ENCODE data around the gene ESPN. TPM values are rescaled to one million over a fixed set of nuclear protein-coding genes. Genes with fewer than 3 reads are reported as not detected.
A peak's percentile ranks its signal among the peaks of the same experiment; 100 is the strongest.

Gene ESPN
- total RNA-seq, 6 donors from 2014 or later, result 2.1 to 27.2 (median 4.8) TPM

DNA sequence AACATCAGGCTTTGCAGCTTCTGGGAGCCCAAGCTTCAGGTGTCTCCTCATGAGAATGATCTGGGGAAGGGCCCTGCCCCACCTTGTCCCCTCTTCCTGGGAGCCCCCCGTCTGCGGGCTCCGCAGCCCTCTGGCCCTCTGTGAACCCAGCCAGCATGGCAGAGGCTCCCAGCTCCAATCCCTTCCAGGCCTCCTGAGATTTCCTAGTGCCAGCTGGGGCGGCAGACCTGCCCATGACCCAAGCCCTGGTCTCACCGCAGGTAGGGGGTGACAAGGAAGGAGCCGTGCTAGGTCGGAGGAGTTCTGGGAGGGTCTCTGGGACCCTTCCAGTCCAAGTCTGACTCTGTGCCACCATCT is 59.2 kb downstream of the ESPN start:
- ATAC-seq (ENCODE audit: low FRiP score in 2 of 2) (no peak), DNase-seq (no peak)
- 94 to 100% methylated on average over 2 to 7 of the region's 7 CpGs for WGBS, 2 donors
- Histone ChIP-seq H3K4me1 (peaks cover 27 to 42% (median 30%) of the 10 kb centered on the region in 4 donors), H3K36me3 (no peaks in the 10 kb centered on the region), H3K27ac (peak overlapping the region; percentile 22 to 56 (median 34)), H3K4me3 (no peak overlapping the region), H3K27me3 (peaks cover 0 to 20% (median 8%) of the 10 kb centered on the region in 4 donors), H3K9me3 (no peaks in the 10 kb centered on the region)
- TF ChIP-seq EP300 (IDR thresholded peaks at IDR 0.05), result no peak
- TF ChIP-seq, protein P1, sequence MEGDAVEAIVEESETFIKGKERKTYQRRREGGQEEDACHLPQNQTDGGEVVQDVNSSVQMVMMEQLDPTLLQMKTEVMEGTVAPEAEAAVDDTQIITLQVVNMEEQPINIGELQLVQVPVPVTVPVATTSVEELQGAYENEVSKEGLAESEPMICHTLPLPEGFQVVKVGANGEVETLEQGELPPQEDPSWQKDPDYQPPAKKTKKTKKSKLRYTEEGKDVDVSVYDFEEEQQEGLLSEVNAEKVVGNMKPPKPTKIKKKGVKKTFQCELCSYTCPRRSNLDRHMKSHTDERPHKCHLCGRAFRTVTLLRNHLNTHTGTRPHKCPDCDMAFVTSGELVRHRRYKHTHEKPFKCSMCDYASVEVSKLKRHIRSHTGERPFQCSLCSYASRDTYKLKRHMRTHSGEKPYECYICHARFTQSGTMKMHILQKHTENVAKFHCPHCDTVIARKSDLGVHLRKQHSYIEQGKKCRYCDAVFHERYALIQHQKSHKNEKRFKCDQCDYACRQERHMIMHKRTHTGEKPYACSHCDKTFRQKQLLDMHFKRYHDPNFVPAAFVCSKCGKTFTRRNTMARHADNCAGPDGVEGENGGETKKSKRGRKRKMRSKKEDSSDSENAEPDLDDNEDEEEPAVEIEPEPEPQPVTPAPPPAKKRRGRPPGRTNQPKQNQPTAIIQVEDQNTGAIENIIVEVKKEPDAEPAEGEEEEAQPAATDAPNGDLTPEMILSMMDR (IDR thresholded peaks at IDR 0.05), result no peak

GRCh38 chr1:6484826-6485167 is 60.2 kb downstream of the ESPN start:
- TF ChIP-seq POLR2A (IDR thresholded peaks at IDR 0.05), result peak in 1 of 4 donors; percentile 18
- no peak for TF ChIP-seq EP300 (IDR thresholded peaks at IDR 0.05)
- ATAC-seq (ENCODE audit: low FRiP score in 2 of 2), result no peak
- Histone ChIP-seq H3K27me3 (peaks cover 0 to 20% (median 8%) of the 10 kb centered on the region in 4 donors), H3K27ac (peak overlapping the region; percentile 56 to 88 (median 78)), H3K4me1 (peaks cover 27 to 46% (median 31%) of the 10 kb centered on the region in 4 donors), H3K4me3 (peak overlapping the region; percentile 32 to 78 (median 62)), H3K36me3 (no peaks in the 10 kb centered on the region), H3K9me3 (no peaks in the 10 kb centered on the region)
- DNase-seq, result no peak
- 15 to 24% methylated on average over 5 to 8 of the region's 13 CpGs for whole genome bisulfite sequencing, 2 donors

DNA sequence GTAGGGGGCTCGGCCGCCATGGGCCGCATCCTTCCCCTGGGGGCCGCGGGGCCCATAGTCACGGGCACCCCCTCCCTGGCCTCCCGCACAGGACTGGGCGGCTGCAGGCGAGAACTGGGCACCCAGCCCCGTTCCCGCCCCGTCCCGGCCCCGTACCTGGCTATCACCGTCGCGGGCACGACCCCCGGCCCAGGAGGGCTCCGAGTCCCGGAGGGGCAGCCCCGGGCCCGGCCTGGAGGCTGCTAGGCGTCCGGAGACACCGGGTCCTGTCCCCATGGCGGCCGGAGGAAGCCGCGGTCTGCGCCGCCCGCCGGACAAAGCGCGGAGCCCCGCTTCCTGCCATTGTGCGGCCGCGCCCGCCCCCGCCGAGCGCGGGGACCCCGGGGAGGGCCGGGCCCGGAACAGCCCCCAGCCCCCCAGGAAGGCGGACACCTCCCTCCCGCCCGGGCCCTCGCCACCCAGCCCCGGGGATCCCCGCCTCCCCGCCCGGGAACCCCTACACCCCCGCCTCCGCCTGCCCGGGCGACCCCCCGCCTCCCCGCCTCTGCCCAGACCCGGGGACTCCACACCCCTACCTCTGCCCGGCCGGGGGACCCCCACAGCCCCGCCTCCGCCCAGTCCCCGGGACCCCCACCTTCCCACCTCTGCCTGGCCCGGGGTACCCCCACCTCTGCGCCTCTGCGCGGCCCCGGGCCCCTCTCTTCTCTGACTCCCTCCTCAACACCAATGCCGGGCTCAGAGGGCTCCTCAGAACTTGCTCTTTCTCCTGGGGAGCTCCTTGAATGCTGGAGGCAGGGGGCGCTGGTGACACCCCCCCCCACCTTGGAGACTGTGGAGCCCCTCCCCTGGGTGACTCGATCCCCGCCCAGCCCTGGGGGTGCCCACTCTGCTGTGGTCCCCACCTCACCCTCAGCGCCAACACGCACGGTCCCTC is 60.9 kb downstream of the ESPN start:
- Histone ChIP-seq H3K4me3 (peak overlapping the region; percentile 32 to 78 (median 62)), H3K9me3 (no peaks in the 10 kb centered on the region), H3K27me3 (peaks cover 0 to 20% (median 8%) of the 10 kb centered on the region in 4 donors), H3K36me3 (no peaks in the 10 kb centered on the region), H3K4me1 (peaks cover 33 to 53% (median 37%) of the 10 kb centered on the region in 4 donors), H3K27ac (peak overlapping the region; percentile 56 to 88 (median 78))
- ATAC-seq (ENCODE audit: low FRiP score in 2 of 2) (no peak), DNase-seq (peak in 1 of 2 donors; percentile 86)
- WGBS, 2 donors, result 0% methylated on average over 8 to 12 of the region's 80 CpGs
- TF ChIP-seq POLR2AphosphoS5 (IDR thresholded peaks at IDR 0.05) (no peak), EP300 (IDR thresholded peaks at IDR 0.05) (no peak), POLR2A (IDR thresholded peaks at IDR 0.05) (peak in 1 of 4 donors; percentile 8)
- TF ChIP-seq, protein P1 (IDR thresholded peaks at IDR 0.05), result peak in 1 of 6 experiments; percentile 11

- Histone ChIP-seq H3K27ac (peak overlapping the region in 2 of 4 donors; percentile 85 to 88), H3K4me3 (peak overlapping the region in 2 of 4 donors; percentile 52 to 78), H3K9me3 (no peaks in the 10 kb centered on the region), H3K27me3 (peaks cover 0 to 20% (median 8%) of the 10 kb centered on the region in 4 donors), H3K36me3 (no peaks in the 10 kb centered on the region), H3K4me1 (peaks cover 42 to 64% (median 44%) of the 10 kb centered on the region in 4 donors)
- WGBS, 2 donors, result 0 to 2% methylated on average over 1 to 15 of the region's 15 CpGs
- DNase-seq (peak; percentile 87), ATAC-seq (ENCODE audit: low FRiP score in 2 of 2) (peak; percentile 76 to 81)
- no peak for TF ChIP-seq EP300 (IDR thresholded peaks at IDR 0.05)
- TF ChIP-seq, protein P1 (IDR thresholded peaks at IDR 0.05), result peak; percentile 81 to 92 (median 87)
- no peak for TF ChIP-seq POLR2A (IDR thresholded peaks at IDR 0.05)
Observed at GRCh38 chr1:6486433-6487011, 61.9 kb downstream of the ESPN start.

DNA sequence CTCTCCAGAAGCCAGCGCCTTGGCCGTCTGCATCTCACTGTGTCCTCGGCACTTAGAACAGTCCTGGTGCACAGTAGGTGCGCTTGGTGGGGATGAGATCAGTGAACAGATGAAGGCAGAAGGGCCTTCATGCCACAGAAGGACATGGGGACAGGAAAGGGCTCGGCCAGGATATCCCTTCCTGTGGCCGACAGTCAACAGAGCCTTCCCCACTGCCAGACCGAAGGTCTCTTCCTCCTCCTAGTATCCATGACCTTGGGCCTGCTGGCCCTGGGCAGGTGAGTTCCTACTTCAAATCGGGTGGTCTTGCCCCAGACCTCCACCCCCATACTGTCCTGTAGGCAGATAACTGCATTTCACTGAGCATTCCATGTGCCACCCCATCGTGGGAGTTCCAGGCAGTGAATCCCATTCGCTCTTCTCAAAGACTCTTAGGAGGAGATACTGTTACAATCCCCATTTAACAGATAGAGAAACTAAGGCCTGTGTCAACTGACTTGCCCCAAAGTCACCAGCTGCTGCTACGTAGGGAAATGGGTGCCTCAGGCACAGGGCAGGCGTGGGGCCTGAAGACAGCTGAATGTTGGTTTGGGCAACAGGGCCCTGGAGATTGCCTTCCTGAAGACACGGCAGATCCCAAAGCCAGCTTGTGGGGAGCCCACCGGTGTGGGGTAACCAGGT is 63.4 kb downstream of the ESPN start:
- ATAC-seq (ENCODE audit: low FRiP score in 2 of 2), result no peak
- H3K27me3 ChIP-seq, result peaks cover 0 to 20% (median 8%) of the 10 kb centered on the region in 4 donors
- peaks cover 42 to 63% (median 45%) of the 10 kb centered on the region in 4 donors for H3K4me1 ChIP-seq

More for the DNA sequence above, 63.4 kb downstream of the ESPN start:
- TF ChIP-seq POLR2AphosphoS5 (IDR thresholded peaks at IDR 0.05) (no peak), EP300 (IDR thresholded peaks at IDR 0.05) (no peak), POLR2A (IDR thresholded peaks at IDR 0.05) (no peak)
- TF ChIP-seq, protein P1 (IDR thresholded peaks at IDR 0.05), result no peak
- WGBS, 2 donors, result 82 to 84% methylated on average over 10 to 14 of the region's 14 CpGs
- Histone ChIP-seq H3K4me3 (no peak overlapping the region), H3K27ac (peak overlapping the region in 1 of 4 donors; percentile 33), H3K36me3 (no peaks in the 10 kb centered on the region), H3K9me3 (no peaks in the 10 kb centered on the region)
- no peak for DNase-seq

Data from upper lobe of left lung (tissue), 6 donors.